ENCODE data around the gene CLTCL1. TPM values are rescaled to one million over a fixed set of nuclear protein-coding genes. Genes with fewer than 3 reads are reported as not detected.

CLTCL1 gene
- total and polyA plus RNA-seq, 9 of the 15 experiments (the other 6 are each of a cell fraction or from before 2014, with no cell fraction given) = 1.1 to 11.7 (median 5.0) TPM

- TF ChIP-seq RNF219 (CRISPR knock-in tag; IDR thresholded peaks at IDR 0.05) (0 out of 2 replicates have a peak, but pooled peaks have one; percentile 22), MEF2D (tag; conservative IDR thresholded peaks at IDR 0.05; ENCODE audit: low read depth) (peak; percentile 62; the same call in 1 of the 2 replicates), MTA2 (IDR thresholded peaks at IDR 0.05; ENCODE audit: low read depth) (0 out of 2 replicates have a peak, but pooled peaks have one; percentile 31), ZNF324 (CRISPR knock-in tag; IDR thresholded peaks at IDR 0.05) (0 out of 2 replicates have a peak, but pooled peaks have one; percentile 15), HDAC1 (IDR thresholded peaks at IDR 0.05) (0 out of 4 replicates have a peak, but pooled peaks of 1 of the 2 experiments have one; percentile 47), GMEB1 (CRISPR knock-in tag; IDR thresholded peaks at IDR 0.05) (0 out of 2 replicates have a peak, but pooled peaks have one; percentile 25), PCBP1 (IDR thresholded peaks at IDR 0.05; ENCODE audit: low read depth, low read length, poor library complexity, severe bottlenecking) (peak; percentile 73), ZNF24 (IDR thresholded peaks at IDR 0.05) (no peak; the same call in 1 of the 2 replicates), KLF16 (IDR thresholded peaks at IDR 0.05) (no peak), ZNF282 (CRISPR knock-in tag; IDR thresholded peaks at IDR 0.05) (0 out of 2 replicates have a peak, but pooled peaks have one; percentile 4), ARID2 (IDR thresholded peaks at IDR 0.05) (no peak), JUNB (CRISPR knock-in tag; conservative IDR thresholded peaks at IDR 0.05) (peak; percentile 37; the same call in 1 of the 2 replicates), ZNF785 (CRISPR knock-in tag; IDR thresholded peaks at IDR 0.05) (no peak), ZBTB11 (CRISPR knock-in tag; IDR thresholded peaks at IDR 0.05) (peak in 1 of 3 experiments; percentile 47; a peak in 1 of 6 replicates), CHAMP1 (IDR thresholded peaks at IDR 0.05) (no peak), JUN (IDR thresholded peaks at IDR 0.05; ENCODE audit: borderline replicate concordance, low read depth, low read length) (no peak), JUN (CRISPR knock-in tag; IDR thresholded peaks at IDR 0.05; ENCODE audit: borderline replicate concordance) (peak; percentile 79; the same call in 1 of the 2 replicates)
These were observed 89.4 kb downstream of the CLTCL1 start (continued) for GRCh38 chr22:19201869-19202798.
